Stimulated activated CD4-positive, alpha-beta T cell treated with anti-CD3 and anti-CD28 coated beads, Interleukin-12 subunit alpha, Interleukin-12 subunit beta, amount 100 ng/mL, for 24 hours (primary cell): ENCODE results near the gene MRTFB.
A peak's percentile ranks its signal among the peaks of the same experiment; 100 is the strongest.

ENCODE experiments used
- DNase-seq, 2 experiments: peaks; one replicate each; pipeline ENCODE4 v3.0.0-alpha.2; 2020; ENCODE audit warnings: low read depth in 2 of 2

MRTFB gene

GRCh38 chr16:14284930-14285512, 213.9 kb downstream of the MRTFB start:
- DNase-seq: peak in 1 of 2 experiments; percentile 39

- peak; percentile 96 for DNase-seq
Measured at GRCh38 chr16:14285513-14286367, 214.6 kb downstream of the MRTFB start.

DNA sequence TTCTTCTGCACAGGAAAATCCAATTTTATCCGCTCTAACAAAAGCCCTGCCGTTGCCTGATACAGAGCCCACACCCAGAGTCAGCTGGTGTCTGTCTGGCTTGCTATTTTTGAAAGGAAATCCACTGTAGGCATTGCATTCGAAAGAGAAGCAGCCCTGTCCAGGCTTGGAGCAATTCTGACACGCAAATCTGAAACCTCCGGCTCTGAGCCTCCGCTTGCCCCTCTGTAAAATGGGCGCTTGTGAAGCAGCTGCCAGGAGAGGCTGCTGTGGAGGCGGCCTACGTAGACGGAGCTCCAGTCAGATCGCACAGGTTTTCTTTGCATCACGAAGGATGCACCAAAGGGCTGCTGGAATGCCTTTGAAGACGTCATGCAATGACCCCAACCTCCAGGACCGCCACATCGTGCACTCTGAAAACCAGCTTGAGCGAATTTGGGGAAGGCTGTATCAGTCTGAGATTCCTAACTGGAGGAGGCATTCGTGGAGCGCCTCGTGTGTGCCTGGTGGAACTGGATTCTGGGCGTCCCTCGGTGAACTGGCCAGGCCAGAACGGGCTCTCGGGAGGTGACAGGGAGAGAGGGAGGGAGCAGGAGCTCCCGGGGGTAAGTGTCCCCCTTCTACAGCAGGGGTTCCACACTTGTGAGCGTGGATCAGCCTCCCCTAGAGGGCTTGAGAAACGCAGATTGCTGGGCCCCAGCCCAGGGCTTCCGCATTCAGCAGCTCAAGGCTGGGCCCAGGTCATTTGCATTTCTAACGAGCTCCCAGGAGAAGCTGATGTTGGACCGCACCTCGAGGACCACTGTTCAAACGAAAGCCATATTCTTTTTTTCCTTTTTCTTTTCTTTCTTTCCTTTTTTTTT, 215.5 kb downstream of the MRTFB start:
- no peak for DNase-seq

GRCh38 chr16:14289692-14290340, 218.7 kb downstream of the MRTFB start:
- no peak for DNase-seq

GRCh38 chr16:14291286-14291685, 220.2 kb downstream of the MRTFB start:
- no peak for DNase-seq

- DNase-seq: no peak
Measured at GRCh38 chr16:14292051-14292825, 221.1 kb downstream of the MRTFB start.

- no peak for DNase-seq
Measured at GRCh38 chr16:14296663-14297062, 225.5 kb downstream of the MRTFB start.

GRCh38 chr16:14298374-14299122, 227.4 kb downstream of the MRTFB start:
- no peak for DNase-seq

- peak in 1 of 2 experiments; percentile 18 for DNase-seq
Measured at GRCh38 chr16:14300705-14301168, 229.6 kb downstream of the MRTFB start.

DNA sequence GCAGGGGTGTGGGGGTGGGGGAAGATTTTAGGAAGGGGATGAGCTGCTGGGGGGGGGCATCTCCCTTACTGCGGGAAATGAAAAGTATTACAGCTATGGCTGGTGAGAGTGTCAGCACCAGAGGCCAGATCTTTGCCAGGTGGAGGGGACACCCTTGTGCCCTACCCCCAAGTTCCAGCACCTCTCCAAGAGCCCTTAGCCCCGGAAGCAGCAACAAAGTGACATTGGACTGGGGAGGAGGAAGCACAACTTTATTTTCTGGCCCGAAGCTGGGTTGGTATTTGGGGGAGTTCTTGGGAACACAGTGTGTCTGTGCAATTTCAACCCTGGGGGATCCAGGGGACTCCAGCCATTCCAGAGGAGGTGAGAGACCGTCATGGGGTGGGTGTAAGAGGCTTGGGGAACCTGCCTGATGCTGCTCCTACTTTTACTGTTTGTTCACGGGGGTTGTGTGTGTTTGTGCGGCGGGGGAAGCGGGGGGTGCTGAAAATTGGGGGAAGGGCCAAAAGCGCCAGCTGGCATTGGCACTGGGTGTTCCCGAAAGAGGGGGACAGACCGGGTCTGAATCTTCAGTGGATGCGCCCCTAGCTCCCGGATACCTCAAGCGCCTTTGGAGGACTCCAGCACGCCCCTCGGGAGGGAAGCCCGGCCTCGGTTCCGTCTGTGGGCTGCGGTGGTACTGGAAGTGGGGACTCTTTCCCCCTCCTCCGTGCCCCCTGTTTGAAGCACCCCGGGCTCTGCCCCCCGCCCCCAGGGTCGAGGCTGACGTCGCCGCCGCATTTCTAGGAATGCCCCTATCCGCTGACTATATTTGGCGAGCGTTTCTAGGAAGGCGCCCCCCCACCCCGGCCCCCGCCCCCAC, 230.3 kb downstream of the MRTFB start:
- no peak for DNase-seq

- no peak for DNase-seq
Measured at GRCh38 chr16:14302031-14302398, 230.9 kb downstream of the MRTFB start.

- peak in 1 of 2 experiments; percentile 11 for DNase-seq
Measured at GRCh38 chr16:14302399-14303181, 231.5 kb downstream of the MRTFB start.

- no peak for DNase-seq
Measured at GRCh38 chr16:14303182-14303618, 232.1 kb downstream of the MRTFB start.

GRCh38 chr16:14303639-14304394, 232.7 kb downstream of the MRTFB start:
- no peak for DNase-seq

DNA sequence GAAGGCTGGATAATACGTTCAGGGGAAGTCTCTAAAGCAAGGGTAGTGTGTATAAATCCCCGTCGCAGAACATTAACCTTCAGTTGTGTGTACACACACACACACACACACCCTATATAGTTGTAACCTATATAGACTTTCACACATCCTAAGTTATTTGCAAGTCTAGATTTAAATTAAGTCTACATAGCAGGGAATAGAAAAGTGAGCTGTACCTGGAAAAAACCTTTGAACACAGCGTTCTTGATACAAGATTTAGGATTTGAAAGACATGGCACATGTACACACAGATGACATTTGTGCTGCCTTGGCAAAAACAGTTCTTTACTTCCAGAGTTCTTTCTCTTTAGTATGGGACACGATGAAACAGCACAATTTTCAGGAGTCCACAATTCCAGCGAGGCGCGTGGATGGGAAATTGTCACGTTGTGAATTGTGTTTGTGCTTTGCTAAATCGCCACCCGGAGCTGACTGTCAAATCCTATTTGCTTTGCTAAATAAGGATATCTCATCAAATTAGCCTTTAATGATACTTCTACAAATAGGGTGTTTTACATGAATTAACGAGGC, 233.9 kb downstream of the MRTFB start:
- no peak for DNase-seq

- DNase-seq: no peak
Measured at GRCh38 chr16:14306485-14307058, 235.5 kb downstream of the MRTFB start.

GRCh38 chr16:14307059-14307526, 236.0 kb downstream of the MRTFB start:
- DNase-seq: no peak
